HFFc6 (cell line): Measurements from ENCODE around the gene IL3RA. TPM values are rescaled to one million over a fixed set of nuclear protein-coding genes. Genes with fewer than 3 reads are reported as not detected.

Source experiments
- DNase-seq: peaks from one replicate; pipeline ENCODE4 v3.0.0-alpha.2; 2018
- H3K27ac Mint-ChIP-seq: 2 replicates; pipeline ENCODE4 v1.8.0; 2020; ENCODE audit warnings: mild to moderate bottlenecking, mixed read lengths
- H3K27me3 Mint-ChIP-seq: 2 replicates; pipeline ENCODE4 v1.8.0; 2021; ENCODE audit warnings: mild to moderate bottlenecking, moderate library complexity, mixed read lengths; ENCODE audit not compliant: insufficient read depth
- H3K36me3 Mint-ChIP-seq: 2 replicates; pipeline ENCODE4 v1.8.0; 2021; ENCODE audit warnings: low read depth, mixed read lengths
- H3K4me1 Mint-ChIP-seq: 2 replicates; pipeline ENCODE4 v1.8.0; 2020; ENCODE audit warnings: low read depth, mixed read lengths
- H3K4me3 Mint-ChIP-seq: 2 replicates; pipeline ENCODE4 v1.8.0; 2020; ENCODE audit warnings: mild to moderate bottlenecking, moderate library complexity, mixed read lengths
- H3K9me3 Mint-ChIP-seq: 2 replicates; pipeline ENCODE4 v1.8.0; 2020; ENCODE audit warnings: mild to moderate bottlenecking, mixed read lengths
- CTCF ChIP-seq: fragments of 200-600 bp; sonication (generic); IDR thresholded peaks from 2 replicates; pipeline ENCODE4 v1.5.0; 2021; ENCODE audit warnings: antibody characterized with exemption, mild to moderate bottlenecking
- total RNA-seq, 6 experiments: library from RNA; stranded (reverse); fragmentation: NEBNext Ultra II Directional; extraction: Animal tissue kit (Norgen Biotek cat#: 25700); gene quantifications; 2 replicates in 1 of 6; 3 replicates in 5 of 6; pipeline ENCODE4 v1.2.3, GENCODE V29; 2021

The IL3RA gene
- total RNA-seq, 6 experiments from 2014 or later = 0.09 to 0.13 TPM; not detected in 4

- Mint-ChIP-seq H3K9me3 (peaks cover 12% of the 10 kb centered on the region), H3K27me3 (peaks cover 7% of the 10 kb centered on the region; the same call in 1 of the 2 replicates), H3K4me1 (no peaks in the 10 kb centered on the region), H3K36me3 (peaks cover 27% of the 10 kb centered on the region), H3K4me3 (no peak overlapping the region), H3K27ac (no peak overlapping the region)
- TF ChIP-seq CTCF = no peak
- DNase-seq = no peak
Measured at GRCh38 chrX:1416327-1416784, 79.8 kb downstream of the IL3RA start.

- Mint-ChIP-seq H3K27ac (no peak overlapping the region), H3K4me3 (no peak overlapping the region)
Measured at GRCh38 chrX:1416965-1417760, 80.6 kb downstream of the IL3RA start.

GRCh38 chrX:1417921-1418771, 81.6 kb downstream of the IL3RA start:
- no peak overlapping the region for H3K27ac Mint-ChIP-seq

More at GRCh38 chrX:1416965-1417760, 80.6 kb downstream of the IL3RA start:
- peaks cover 9% of the 10 kb centered on the region for H3K27me3 Mint-ChIP-seq
- DNase-seq = no peak
- no peaks in the 10 kb centered on the region for H3K4me1 Mint-ChIP-seq
- no peak for TF ChIP-seq CTCF
- H3K36me3 Mint-ChIP-seq = peaks cover 35% of the 10 kb centered on the region
- H3K9me3 Mint-ChIP-seq = peaks cover 20% of the 10 kb centered on the region

GRCh38 chrX:1418901-1419544, 82.4 kb downstream of the IL3RA start:
- Mint-ChIP-seq H3K9me3 (peaks cover 37% of the 10 kb centered on the region), H3K36me3 (peaks cover 37% of the 10 kb centered on the region)

More at GRCh38 chrX:1417921-1418771, 81.6 kb downstream of the IL3RA start:
- Mint-ChIP-seq H3K27me3 (peaks cover 9% of the 10 kb centered on the region), H3K4me3 (no peak overlapping the region), H3K36me3 (peaks cover 38% of the 10 kb centered on the region), H3K4me1 (no peaks in the 10 kb centered on the region), H3K9me3 (peaks cover 29% of the 10 kb centered on the region)
- DNase-seq = no peak
- TF ChIP-seq CTCF = no peak

More at GRCh38 chrX:1418901-1419544, 82.4 kb downstream of the IL3RA start:
- no peaks in the 10 kb centered on the region for H3K4me1 Mint-ChIP-seq
- H3K4me3 Mint-ChIP-seq = no peak overlapping the region
- H3K27me3 Mint-ChIP-seq = peaks cover 11% of the 10 kb centered on the region
- no peak for DNase-seq
- no peak overlapping the region for H3K27ac Mint-ChIP-seq
- no peak for TF ChIP-seq CTCF
